NCI-H748 treated with DMSO at 0.1 percent for 48 hours (cell line): ENCODE data around the gene KCTD3.

ENCODE experiments used
- DNase-seq: peaks from one replicate; lab custom pipeline; 2025; lab: John Stamatoyannopoulos, UW

The KCTD3 gene

GRCh38 chr1:215606564-215607168, 39.6 kb downstream of the KCTD3 start:
- DNase-seq = no peak

- no peak for DNase-seq
These were observed 40.3 kb downstream of the KCTD3 start for GRCh38 chr1:215607412-215607811.

GRCh38 chr1:215608646-215609045, 41.5 kb downstream of the KCTD3 start:
- no peak for DNase-seq

GRCh38 chr1:215612391-215612790, 45.3 kb downstream of the KCTD3 start:
- no peak for DNase-seq

- DNase-seq = no peak
These were observed 50.9 kb downstream of the KCTD3 start for GRCh38 chr1:215617979-215618378.

- no peak for DNase-seq
These were observed 56.1 kb downstream of the KCTD3 start for GRCh38 chr1:215623162-215623561.

GRCh38 chr1:215625949-215626348, 58.8 kb downstream of the KCTD3 start:
- no peak for DNase-seq

GRCh38 chr1:215631040-215631439, 63.9 kb downstream of the KCTD3 start:
- DNase-seq = no peak

- DNase-seq = peak; percentile 48
These were observed 64.4 kb downstream of the KCTD3 start for GRCh38 chr1:215631489-215631888.

GRCh38 chr1:215635827-215636226, 68.7 kb downstream of the KCTD3 start:
- no peak for DNase-seq

- no peak for DNase-seq
These were observed 69.3 kb downstream of the KCTD3 start for GRCh38 chr1:215636258-215636965.

GRCh38 chr1:215637041-215637573, 70.0 kb downstream of the KCTD3 start:
- DNase-seq = no peak

- DNase-seq = no peak
These were observed 73.5 kb downstream of the KCTD3 start for GRCh38 chr1:215640429-215641148.

GRCh38 chr1:215643592-215644321, 76.7 kb downstream of the KCTD3 start:
- DNase-seq = no peak

GRCh38 chr1:215645182-215645581, 78.1 kb downstream of the KCTD3 start:
- no peak for DNase-seq

- DNase-seq = no peak
These were observed 78.8 kb downstream of the KCTD3 start for GRCh38 chr1:215645861-215646260.

- no peak for DNase-seq
These were observed 80.6 kb downstream of the KCTD3 start for GRCh38 chr1:215647738-215648137.

GRCh38 chr1:215648957-215649356, 81.9 kb downstream of the KCTD3 start:
- no peak for DNase-seq

- no peak for DNase-seq
These were observed 83.5 kb downstream of the KCTD3 start for GRCh38 chr1:215650446-215651149.

GRCh38 chr1:215651867-215652266, 84.8 kb downstream of the KCTD3 start:
- DNase-seq = no peak

- no peak for DNase-seq
These were observed 85.3 kb downstream of the KCTD3 start for GRCh38 chr1:215652371-215652770.

- no peak for DNase-seq
These were observed 89.9 kb downstream of the KCTD3 start for GRCh38 chr1:215657047-215657446.
